Heart left ventricle (tissue), 16 donors: ENCODE results near the gene TMEM266. TPM values are rescaled to one million over a fixed set of nuclear protein-coding genes. Genes with fewer than 3 reads are reported as not detected.

Source experiments
- ATAC-seq, 4 donors: fragments of 200-7000 bp; cut with Tn5 transposase; one replicate each; pipeline ENCODE4 v1.9.1; 2020 to 2022; ENCODE audit warnings: moderate library complexity in 4 of 4, mild to moderate bottlenecking in 3 of 4, moderate number of reproducible peaks in 1 of 4
- DNase-seq, 5 donors: peaks; one replicate each; pipeline ENCODE4 v3.0.0-alpha.2; 2020
- H3K27ac ChIP-seq, 12 donors: fragments of 200-600 bp; sonication (generic) in 4 of 12; one replicate each; pipeline versions ENCODE4 v1.5.0 to v1.8.0; 2016 to 2022; ENCODE audit warnings: mild to moderate bottlenecking in 2 of 12
- H3K27me3 ChIP-seq, 9 donors: fragments of 200-600 bp; sonication (generic) in 2 of 9; one replicate each; pipeline versions ENCODE4 v1.5.1 to v1.8.0; 2016 to 2022; ENCODE audit warnings: mild to moderate bottlenecking in 3 of 9
- H3K36me3 ChIP-seq, 9 donors: fragments of 200-600 bp; sonication (generic) in 2 of 9; one replicate each; pipeline versions ENCODE4 v1.5.0 to v1.8.0; 2018 to 2022; ENCODE audit warnings: mild to moderate bottlenecking in 2 of 9
- H3K4me1 ChIP-seq, 12 donors: fragments of 200-600 bp; sonication (generic) in 4 of 12; one replicate each; pipeline versions ENCODE4 v1.5.0 to v1.8.0; 2016 to 2022; ENCODE audit warnings: mild to moderate bottlenecking in 3 of 12
- H3K4me3 ChIP-seq, 12 donors: fragments of 200-600 bp; sonication (generic) in 4 of 12; one replicate each; pipeline versions ENCODE4 v1.5.0 to v1.8.0; 2017 to 2022; ENCODE audit warnings: mild to moderate bottlenecking in 9 of 12, moderate library complexity in 4 of 12
- H3K9me3 ChIP-seq, 12 donors: fragments of 200-600 bp; sonication (generic) in 4 of 12; one replicate each; pipeline versions ENCODE4 v1.5.0 to v1.8.0; 2016 to 2022; ENCODE audit warnings: mild to moderate bottlenecking in 1 of 12
- CTCF ChIP-seq, 12 donors: fragments of 200-600 bp; sonication (generic) in 4 of 12; IDR thresholded peaks; one replicate each; pipeline versions ENCODE4 v1.5.0 to v1.8.0; 2018 to 2022; ENCODE audit warnings: antibody characterized with exemption in 12 of 12, mild to moderate bottlenecking in 5 of 12
- POLR2A ChIP-seq, 2 donors: fragments of 450-650 bp; IDR thresholded peaks; one replicate each; pipeline ENCODE4 v1.6.1; 2017; ENCODE audit warnings: antibody characterized with exemption in 2 of 2, mild to moderate bottlenecking in 2 of 2, moderate library complexity in 2 of 2
- WGBS, 4 donors: extraction: QIAGEN DNeasy Blood & Tissue Kit in 2 of 4; methylation state at CpG; one replicate each; pipeline versions ENCODE4 v1.1.5 to v1.1.7; 2013 to 2018; 5-methylcytosine and 5-hydroxymethylcytosine counted together
- intact Hi-C, 10 donors: fragments of 100-400 bp; cut with DNase I; formaldehyde crosslinking; loops; one replicate each; pipeline versions ENCODE4 v1.11.1 to v1.14.2; 2022
- polyA plus RNA-seq, 2 donors: library from polyadenylated mRNA; stranded (reverse); fragments of 200-250 nt; gene quantifications; one replicate each; pipeline ENCODE4 v1.2.3, GENCODE V29; 2013
- total RNA-seq, 9 donors: library from RNA; depleted of rRNA in 2 of 9; stranded (reverse); fragments of >200 nt in 2 of 9; fragmentation: NEBNext Ultra II Directional in 3 of 9; extraction: Animal tissue kit (Norgen Biotek cat#: 25700) in 3 of 9; gene quantifications; one replicate each; pipeline versions ENCODE4 v1.1.0 to v1.2.4, GENCODE V29; 2016 to 2023
- donor health status: ischemic (EF 13 %, LVEDD 7.1; RV severe dilation, severe dysfunction).
- donor health status: healthy with polysubstance abuse.
- donor health status: DM: no; HTN: yes; CAD: no.
- donor health status: DM: no; HTN: no; CAD: no.
- donor health status: ischemic (EF 25% LVEDD 6.9; RV normal size, moderate dysfunction).
- donor health status: ischemic (EF 25% LVEDD 5.7; RV mildly dilated, moderate dysfunction).
- donor health status: healthy.
- donor health status: DM: yes; HTN: yes; CAD: no.
- donor health status: ischemic (EF 35%, LVEDD 5.7; RV mildly dilated, moderate dysfunction).
- donor health status: nonischemic (EF 11% LVEDD 7.7; RV severe dilation, severe dysfunction).
- donor health status: DM: yes; HTN: yes; CAD: no.
- donor health status: PGD.
- donor health status: ischemic (EF 29% LVEDD 5.4; RV normal size, mild dysfunction).
- donor health status: nonischemic (EF 23%, LVEDD 6.1; RV moderate dilation, normal function).

The TMEM266 gene
- total and polyA plus RNA-seq, 11 donors = 0.03 to 0.38 (median 0.28) TPM; not detected in 6

- TF ChIP-seq CTCF (IDR thresholded peaks at IDR 0.05) (no peak), POLR2A (IDR thresholded peaks at IDR 0.05) (no peak)
- H3K27ac ChIP-seq = no peak overlapping the region
- DNase-seq (no peak), ATAC-seq (no peak)
- no peaks in the 10 kb centered on the region for H3K4me1 ChIP-seq
- H3K4me3 ChIP-seq = no peak overlapping the region
- H3K27me3 ChIP-seq = no peaks in the 10 kb centered on the region
- peaks cover 0 to 17% (median 6%) of the 10 kb centered on the region in 9 donors for H3K36me3 ChIP-seq
- no peaks in the 10 kb centered on the region for H3K9me3 ChIP-seq
- WGBS, 4 donors = 85 to 93% (median 88%) methylated on average over 1 of the region's 1 CpG
- intact Hi-C loops = no loop called here
Measured at GRCh38 chr15:76245072-76245610, 185.4 kb downstream of the TMEM266 start.

- ATAC-seq (no peak), DNase-seq (no peak)
- Histone ChIP-seq H3K4me1 (peaks cover 0 to 6% (median 0%) of the 10 kb centered on the region in 12 donors), H3K27ac (no peak overlapping the region), H3K36me3 (peaks cover 0 to 5% (median 0%) of the 10 kb centered on the region in 9 donors), H3K9me3 (peaks cover 0 to 10% (median 0%) of the 10 kb centered on the region in 12 donors), H3K4me3 (no peak overlapping the region), H3K27me3 (no peaks in the 10 kb centered on the region)
- no peak for TF ChIP-seq POLR2A (IDR thresholded peaks at IDR 0.05)
- no peak for TF ChIP-seq CTCF (IDR thresholded peaks at IDR 0.05)
- WGBS, 4 donors = 90 to 91% (median 91%) methylated on average over 4 of the region's 4 CpGs
- intact Hi-C loops = no loop called here
Measured at GRCh38 chr15:76251717-76252116, 191.9 kb downstream of the TMEM266 start.

GRCh38 chr15:76252249-76252648 is 192.5 kb downstream of the TMEM266 start:
- Histone ChIP-seq H3K27ac (no peak overlapping the region), H3K9me3 (peaks cover 0 to 10% (median 0%) of the 10 kb centered on the region in 12 donors), H3K36me3 (peaks cover 0 to 5% (median 0%) of the 10 kb centered on the region in 9 donors), H3K27me3 (no peaks in the 10 kb centered on the region), H3K4me3 (no peak overlapping the region), H3K4me1 (peaks cover 0 to 6% (median 0%) of the 10 kb centered on the region in 12 donors)
- no peak for ATAC-seq
- no peak for TF ChIP-seq POLR2A (IDR thresholded peaks at IDR 0.05)
- TF ChIP-seq CTCF (IDR thresholded peaks at IDR 0.05) = no peak
- 73 to 75% (median 74%) methylated on average over 2 of the region's 2 CpGs for WGBS, 4 donors
- DNase-seq = no peak
- intact Hi-C loops = no loop called here

DNA sequence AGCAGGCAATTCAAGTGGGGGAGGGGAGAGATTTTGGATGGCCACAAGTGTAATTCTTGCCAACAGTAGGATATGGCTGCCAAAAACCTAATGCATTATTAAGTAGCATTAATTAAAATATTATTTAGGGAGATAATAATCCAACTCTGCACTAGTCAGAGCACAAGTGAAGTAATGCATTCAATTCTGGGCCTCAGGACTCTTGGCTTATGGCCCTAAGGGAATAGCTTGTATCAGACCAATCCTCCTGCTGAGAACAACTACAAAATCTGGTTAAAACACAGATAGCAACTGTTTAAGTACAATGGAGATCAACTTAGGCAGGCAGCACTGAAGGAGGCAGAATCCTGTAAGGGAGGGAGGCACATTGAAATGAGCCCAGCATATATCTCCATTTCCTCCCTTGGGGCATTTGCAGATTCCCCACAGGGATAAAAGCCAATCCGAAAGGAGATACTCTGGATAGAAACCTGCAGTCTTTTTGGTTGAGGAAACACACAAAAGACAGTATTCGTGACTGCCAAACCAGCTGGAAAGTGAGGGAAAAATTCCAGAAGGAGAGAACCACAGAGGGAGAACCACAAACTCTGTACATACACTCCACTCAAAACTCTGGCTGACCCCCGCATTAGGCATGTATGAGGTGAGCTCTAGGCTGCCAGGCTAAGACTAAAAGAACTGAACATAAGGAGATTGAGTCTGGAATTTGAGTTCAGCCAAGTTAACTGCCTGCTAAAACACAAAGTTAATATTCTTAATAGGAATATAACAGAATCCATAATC is 194.1 kb downstream of the TMEM266 start:
- intact Hi-C loops = no loop called here
- no peak for DNase-seq
- TF ChIP-seq CTCF (IDR thresholded peaks at IDR 0.05) (no peak), POLR2A (IDR thresholded peaks at IDR 0.05) (no peak)
- peaks cover 0 to 10% (median 0%) of the 10 kb centered on the region in 12 donors for H3K9me3 ChIP-seq
- no peaks in the 10 kb centered on the region for H3K27me3 ChIP-seq
- 54 to 75% (median 70%) methylated on average over 3 of the region's 3 CpGs for WGBS, 4 donors
- H3K27ac ChIP-seq = no peak overlapping the region
- no peak overlapping the region for H3K4me3 ChIP-seq
- H3K36me3 ChIP-seq = peaks cover 0 to 10% (median 4%) of the 10 kb centered on the region in 9 donors
- no peak for ATAC-seq
- peaks cover 0 to 6% (median 0%) of the 10 kb centered on the region in 12 donors for H3K4me1 ChIP-seq
